HL-60/S4 treated with phorbol 12-myristate 13-acetate at 8.2 ng/mL for 4 days and 3 days (cell line): Measurements from ENCODE around the gene PSMA8.
"Not testable (repeated sequence)": the region's sequence is repeated elsewhere in the genome, so short reads cannot be mapped to it uniquely, and the experiment has no call there.

Experiments used
- in situ Hi-C: fragments of 300-500 bp; cut with MboI; formaldehyde crosslinking; loops from 2 replicates; pipeline ENCODE4 v1.15.0; 2022; ENCODE audit warnings: low sequenced_read_pairs

PSMA8 gene

GRCh38 chr18:26230497-26230896 lies 96.8 kb downstream of the PSMA8 start:
- in situ Hi-C loops: no loop called here

- in situ Hi-C loops: no loop called here
Measured at GRCh38 chr18:26233208-26233607, 99.5 kb downstream of the PSMA8 start.

GRCh38 chr18:26237363-26237762 lies 103.7 kb downstream of the PSMA8 start:
- in situ Hi-C loops: not testable (repeated sequence)

GRCh38 chr18:26238718-26239117 lies 105.0 kb downstream of the PSMA8 start:
- in situ Hi-C loops: not testable (repeated sequence)

GRCh38 chr18:26242392-26242791 lies 108.7 kb downstream of the PSMA8 start:
- in situ Hi-C loops: not testable (repeated sequence)
